ENCODE measurements around the gene GATB. TPM values are rescaled to one million over a fixed set of nuclear protein-coding genes. Genes with fewer than 3 reads are reported as not detected.
"Not testable (repeated sequence)": the region's sequence is repeated elsewhere in the genome, so short reads cannot be mapped to it uniquely, and the experiment has no call there.

The GATB gene
- total and polyA plus RNA-seq, 10 donors: 12.6 to 22.7 (median 17.8) TPM

DNA sequence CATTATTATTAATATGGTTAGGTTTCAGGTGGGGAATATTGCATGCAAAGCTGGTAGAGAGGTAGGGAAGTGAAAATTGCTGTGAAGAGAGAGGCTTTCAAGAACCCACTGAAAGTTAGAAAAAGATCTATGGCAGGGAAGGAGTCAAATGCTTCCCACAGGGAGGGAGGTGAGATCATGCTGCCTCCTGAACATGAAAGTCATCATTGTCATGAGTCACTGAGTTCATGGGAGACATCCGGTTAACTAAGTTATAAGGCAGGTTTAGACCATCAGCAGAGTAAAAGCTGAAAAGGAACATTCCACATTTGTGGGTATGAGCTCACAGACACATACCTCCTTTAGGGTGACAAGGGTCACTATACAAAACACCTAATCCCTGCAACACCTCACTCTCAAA, 16.2 kb downstream of the GATB start:
- H3K9me3 ChIP-seq: no peaks in the 10 kb centered on the region
- TF ChIP-seq POLR2AphosphoS5 (IDR thresholded peaks at IDR 0.05) (no peak), POLR2A (IDR thresholded peaks at IDR 0.05) (no peak)
- TF ChIP-seq, protein P1, sequence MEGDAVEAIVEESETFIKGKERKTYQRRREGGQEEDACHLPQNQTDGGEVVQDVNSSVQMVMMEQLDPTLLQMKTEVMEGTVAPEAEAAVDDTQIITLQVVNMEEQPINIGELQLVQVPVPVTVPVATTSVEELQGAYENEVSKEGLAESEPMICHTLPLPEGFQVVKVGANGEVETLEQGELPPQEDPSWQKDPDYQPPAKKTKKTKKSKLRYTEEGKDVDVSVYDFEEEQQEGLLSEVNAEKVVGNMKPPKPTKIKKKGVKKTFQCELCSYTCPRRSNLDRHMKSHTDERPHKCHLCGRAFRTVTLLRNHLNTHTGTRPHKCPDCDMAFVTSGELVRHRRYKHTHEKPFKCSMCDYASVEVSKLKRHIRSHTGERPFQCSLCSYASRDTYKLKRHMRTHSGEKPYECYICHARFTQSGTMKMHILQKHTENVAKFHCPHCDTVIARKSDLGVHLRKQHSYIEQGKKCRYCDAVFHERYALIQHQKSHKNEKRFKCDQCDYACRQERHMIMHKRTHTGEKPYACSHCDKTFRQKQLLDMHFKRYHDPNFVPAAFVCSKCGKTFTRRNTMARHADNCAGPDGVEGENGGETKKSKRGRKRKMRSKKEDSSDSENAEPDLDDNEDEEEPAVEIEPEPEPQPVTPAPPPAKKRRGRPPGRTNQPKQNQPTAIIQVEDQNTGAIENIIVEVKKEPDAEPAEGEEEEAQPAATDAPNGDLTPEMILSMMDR (IDR thresholded peaks at IDR 0.05 in 8 of 11, conservative IDR thresholded peaks at IDR 0.05 in 3 of 11): no peak
- no peak overlapping the region for H3K4me3 ChIP-seq
- WGBS, 5 donors: 67 to 90% (median 85%) methylated on average over 1 of the region's 1 CpG
- intact Hi-C loops (cut with DNase I; ENCODE audit: low total_unique reads): no loop called here
- H3K27ac ChIP-seq: no peak overlapping the region
- H3K27me3 ChIP-seq (replicated peaks in 1 of 7): no peaks in the 10 kb centered on the region
- no peaks in the 10 kb centered on the region for H3K4me1 ChIP-seq
- no peak for DNase-seq
- peaks cover 0 to 45% (median 3%) of the 10 kb centered on the region in 6 donors for H3K36me3 ChIP-seq

- WGBS, 5 donors: 93 to 99% (median 96%) methylated on average over 4 of the region's 4 CpGs
- H3K36me3 ChIP-seq: peaks cover 0 to 51% (median 2%) of the 10 kb centered on the region in 6 donors
- TF ChIP-seq, protein P1 (IDR thresholded peaks at IDR 0.05 in 8 of 11, conservative IDR thresholded peaks at IDR 0.05 in 3 of 11): no peak
- TF ChIP-seq POLR2A (IDR thresholded peaks at IDR 0.05): no peak
- TF ChIP-seq POLR2AphosphoS5 (IDR thresholded peaks at IDR 0.05): no peak
- H3K27ac ChIP-seq: no peak overlapping the region
- H3K9me3 ChIP-seq: peaks cover 0 to under 1% (median 0%) of the 10 kb centered on the region in 8 donors
- DNase-seq: no peak
- H3K4me1 ChIP-seq: no peaks in the 10 kb centered on the region
- intact Hi-C loops (cut with DNase I; ENCODE audit: low total_unique reads): no loop called here
- no peak overlapping the region for H3K4me3 ChIP-seq
- no peaks in the 10 kb centered on the region for H3K27me3 ChIP-seq (replicated peaks in 1 of 7)
These were observed 16.9 kb downstream of the GATB start for GRCh38 chr4:151743894-151744293.

DNA sequence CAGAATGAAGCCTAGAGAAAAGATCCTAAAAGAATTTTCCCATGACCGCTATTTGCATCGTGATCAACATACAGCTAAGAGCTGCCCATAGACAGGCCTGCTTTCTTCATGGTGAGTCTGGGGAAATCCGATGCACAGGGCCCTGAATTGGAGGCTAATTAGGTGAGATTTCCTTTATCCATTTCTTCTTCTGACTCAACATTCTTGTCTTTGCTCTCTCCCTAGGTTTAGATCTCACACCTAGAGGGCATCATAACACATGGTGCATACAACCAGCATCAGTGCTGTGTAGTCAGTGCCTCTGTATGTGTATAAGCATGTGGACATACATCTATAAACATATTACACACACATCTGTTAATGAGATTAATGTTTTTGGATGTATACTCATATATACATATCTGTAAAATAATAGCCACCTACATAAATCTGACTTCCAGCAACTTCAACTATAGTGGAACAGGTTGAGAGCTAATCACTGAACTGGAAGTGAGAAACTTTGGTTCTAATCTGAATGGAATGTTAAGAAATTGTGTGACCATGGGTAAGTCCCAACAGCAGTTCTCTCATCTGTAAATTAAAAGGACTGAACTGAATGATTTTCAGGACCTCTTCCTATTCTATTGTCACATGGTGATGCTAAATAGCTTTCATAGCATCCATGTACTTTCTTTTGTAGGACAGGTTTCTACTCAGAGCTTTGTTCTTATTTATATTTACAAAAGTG, 17.5 kb downstream of the GATB start:
- TF ChIP-seq POLR2AphosphoS5 (IDR thresholded peaks at IDR 0.05) (no peak), POLR2A (IDR thresholded peaks at IDR 0.05) (no peak)
- no peaks in the 10 kb centered on the region for H3K27me3 ChIP-seq (replicated peaks in 1 of 7)
- H3K27ac ChIP-seq: no peak overlapping the region
- 88 to 99% (median 96%) methylated on average over 3 of the region's 3 CpGs for WGBS, 5 donors
- intact Hi-C loops (cut with DNase I; ENCODE audit: low total_unique reads): no loop called here
- peaks cover 0 to 6% (median under 1%) of the 10 kb centered on the region in 8 donors for H3K9me3 ChIP-seq
- no peak overlapping the region for H3K4me3 ChIP-seq
- DNase-seq: no peak
- H3K36me3 ChIP-seq: peaks cover 0 to 57% (median 2%) of the 10 kb centered on the region in 6 donors
- H3K4me1 ChIP-seq: no peaks in the 10 kb centered on the region

DNA sequence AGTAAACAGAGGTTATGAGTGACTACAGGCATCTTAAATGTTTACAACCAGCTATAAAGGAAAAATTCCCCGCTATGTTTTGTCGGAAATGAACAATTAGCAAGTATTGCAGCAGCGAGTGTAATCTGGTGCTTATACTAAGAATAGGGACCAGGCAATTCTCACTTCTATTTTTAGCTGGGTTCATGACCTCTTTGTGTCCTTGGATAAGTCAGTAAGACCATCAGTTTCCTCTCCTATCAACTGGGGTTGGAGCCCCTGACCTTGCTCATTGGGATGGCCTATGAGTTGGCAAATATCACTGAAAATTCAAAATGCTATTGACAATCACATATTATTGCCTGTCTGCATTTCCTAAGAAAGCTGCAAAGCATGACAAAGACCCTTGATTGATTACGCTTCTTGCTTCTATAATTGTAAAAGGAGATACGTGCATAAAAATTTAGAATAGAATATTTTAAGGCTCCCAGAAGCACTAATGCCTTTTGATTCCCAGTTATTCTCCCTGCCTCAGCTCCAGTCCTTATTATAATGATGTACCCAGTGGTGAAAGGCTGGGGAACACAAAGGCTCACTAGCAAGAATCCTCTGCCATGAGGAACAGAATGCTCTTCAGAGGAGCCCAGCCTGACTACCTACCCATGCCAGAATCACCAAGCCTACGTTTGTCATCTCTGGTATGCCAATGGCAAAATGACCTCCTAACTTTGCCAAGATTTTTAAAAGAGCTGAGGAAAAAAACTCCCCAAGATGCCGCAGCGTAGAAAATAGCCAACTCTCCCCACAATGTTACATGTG, 21.9 kb downstream of the GATB start:
- H3K36me3 ChIP-seq: peaks cover 0 to 60% (median 7%) of the 10 kb centered on the region in 6 donors
- H3K9me3 ChIP-seq: peaks cover 0 to 33% (median 27%) of the 10 kb centered on the region in 8 donors
- no peak for DNase-seq
- no peaks in the 10 kb centered on the region for H3K27me3 ChIP-seq (replicated peaks in 1 of 7)
- H3K27ac ChIP-seq: no peak overlapping the region
- TF ChIP-seq, protein P1 (IDR thresholded peaks at IDR 0.05 in 8 of 11, conservative IDR thresholded peaks at IDR 0.05 in 3 of 11): no peak
- TF ChIP-seq POLR2AphosphoS5 (IDR thresholded peaks at IDR 0.05): no peak
- no peak for TF ChIP-seq POLR2A (IDR thresholded peaks at IDR 0.05)
- WGBS, 5 donors: 81 to 87% (median 83%) methylated on average over 8 of the region's 8 CpGs
- intact Hi-C loops (cut with DNase I; ENCODE audit: low total_unique reads): no loop called here
- no peaks in the 10 kb centered on the region for H3K4me1 ChIP-seq
- H3K4me3 ChIP-seq: no peak overlapping the region

- H3K4me3 ChIP-seq; H3K27me3 ChIP-seq (replicated peaks in 1 of 7); H3K27ac ChIP-seq; H3K4me1 ChIP-seq; DNase-seq; intact Hi-C loops (cut with DNase I; ENCODE audit: low total_unique reads): not testable (repeated sequence)
- Histone ChIP-seq H3K36me3 (peaks cover 0 to 60% (median 7%) of the 10 kb centered on the region in 6 donors), H3K9me3 (peaks cover 0 to 33% (median 27%) of the 10 kb centered on the region in 8 donors)
- WGBS, 5 donors: 97 to 100% (median 98%) methylated on average over 2 of the region's 2 CpGs
These were observed 24.0 kb downstream of the GATB start for GRCh38 chr4:151736852-151737251.
